ENCODE data around the gene ALOX15.

- TF ChIP-seq, protein P1, sequence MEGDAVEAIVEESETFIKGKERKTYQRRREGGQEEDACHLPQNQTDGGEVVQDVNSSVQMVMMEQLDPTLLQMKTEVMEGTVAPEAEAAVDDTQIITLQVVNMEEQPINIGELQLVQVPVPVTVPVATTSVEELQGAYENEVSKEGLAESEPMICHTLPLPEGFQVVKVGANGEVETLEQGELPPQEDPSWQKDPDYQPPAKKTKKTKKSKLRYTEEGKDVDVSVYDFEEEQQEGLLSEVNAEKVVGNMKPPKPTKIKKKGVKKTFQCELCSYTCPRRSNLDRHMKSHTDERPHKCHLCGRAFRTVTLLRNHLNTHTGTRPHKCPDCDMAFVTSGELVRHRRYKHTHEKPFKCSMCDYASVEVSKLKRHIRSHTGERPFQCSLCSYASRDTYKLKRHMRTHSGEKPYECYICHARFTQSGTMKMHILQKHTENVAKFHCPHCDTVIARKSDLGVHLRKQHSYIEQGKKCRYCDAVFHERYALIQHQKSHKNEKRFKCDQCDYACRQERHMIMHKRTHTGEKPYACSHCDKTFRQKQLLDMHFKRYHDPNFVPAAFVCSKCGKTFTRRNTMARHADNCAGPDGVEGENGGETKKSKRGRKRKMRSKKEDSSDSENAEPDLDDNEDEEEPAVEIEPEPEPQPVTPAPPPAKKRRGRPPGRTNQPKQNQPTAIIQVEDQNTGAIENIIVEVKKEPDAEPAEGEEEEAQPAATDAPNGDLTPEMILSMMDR (conservative IDR thresholded peaks at IDR 0.05 in 1 of 2, IDR thresholded peaks at IDR 0.05 in 1 of 2; ENCODE audit: low read depth in 1 of 2, low read length in 2 of 2) = no peak
- TF ChIP-seq EZH2 (IDR thresholded peaks at IDR 0.05; ENCODE audit: low read length, missing control alignments) = no peak
These were observed 49.1 kb downstream of the ALOX15 start for GRCh38 chr17:4592240-4593005.
